ENCODE measurements around the gene ARHGAP31.
"Not testable (repeated sequence)": the region's sequence is repeated elsewhere in the genome, so short reads cannot be mapped to it uniquely, and the experiment has no call there.

The ARHGAP31 gene

GRCh38 chr3:119295816-119296726 is 1.9 kb downstream of the ARHGAP31 start:
- no peak for DNase-seq (ENCODE audit: low spot score)

- no peak for DNase-seq (ENCODE audit: low spot score)
Observed at GRCh38 chr3:119296727-119297122, 2.5 kb downstream of the ARHGAP31 start.

GRCh38 chr3:119297169-119297568 is 3.0 kb downstream of the ARHGAP31 start:
- no peak for DNase-seq (ENCODE audit: low spot score)

- DNase-seq (ENCODE audit: low spot score): no peak
Observed at GRCh38 chr3:119298565-119298941, 4.4 kb downstream of the ARHGAP31 start.

- DNase-seq (ENCODE audit: low spot score): no peak
Observed at GRCh38 chr3:119300991-119301391, 6.8 kb downstream of the ARHGAP31 start.

GRCh38 chr3:119301662-119302061 is 7.5 kb downstream of the ARHGAP31 start:
- peak; percentile 72 for DNase-seq (ENCODE audit: low spot score)

- no peak for DNase-seq (ENCODE audit: low spot score)
Observed at GRCh38 chr3:119302697-119303551, 8.7 kb downstream of the ARHGAP31 start.

- DNase-seq (ENCODE audit: low spot score): no peak
Observed at GRCh38 chr3:119304201-119304713, 10.1 kb downstream of the ARHGAP31 start.

- no peak for DNase-seq (ENCODE audit: low spot score)
Observed at GRCh38 chr3:119305286-119305685, 11.1 kb downstream of the ARHGAP31 start.

GRCh38 chr3:119306378-119306777 is 12.2 kb downstream of the ARHGAP31 start:
- DNase-seq (ENCODE audit: low spot score): not testable (repeated sequence)

GRCh38 chr3:119308355-119308754 is 14.2 kb downstream of the ARHGAP31 start:
- DNase-seq (ENCODE audit: low spot score): no peak

GRCh38 chr3:119309591-119309990 is 15.4 kb downstream of the ARHGAP31 start:
- no peak for DNase-seq (ENCODE audit: low spot score)

GRCh38 chr3:119310071-119310470 is 15.9 kb downstream of the ARHGAP31 start:
- no peak for DNase-seq (ENCODE audit: low spot score)

GRCh38 chr3:119311081-119311925 is 17.1 kb downstream of the ARHGAP31 start:
- peak; percentile 70 for DNase-seq (ENCODE audit: low spot score)

- DNase-seq (ENCODE audit: low spot score): no peak
Observed at GRCh38 chr3:119313461-119313860, 19.3 kb downstream of the ARHGAP31 start.

- DNase-seq (ENCODE audit: low spot score): no peak
Observed at GRCh38 chr3:119314821-119315220, 20.6 kb downstream of the ARHGAP31 start.

GRCh38 chr3:119315600-119316312 is 21.6 kb downstream of the ARHGAP31 start:
- no peak for DNase-seq (ENCODE audit: low spot score)

- no peak for DNase-seq (ENCODE audit: low spot score)
Observed at GRCh38 chr3:119316313-119316670, 22.1 kb downstream of the ARHGAP31 start.

- no peak for DNase-seq (ENCODE audit: low spot score)
Observed at GRCh38 chr3:119318876-119319275, 24.7 kb downstream of the ARHGAP31 start.

GRCh38 chr3:119319311-119319710 is 25.1 kb downstream of the ARHGAP31 start:
- DNase-seq (ENCODE audit: low spot score): no peak

GRCh38 chr3:119320785-119321184 is 26.6 kb downstream of the ARHGAP31 start:
- not testable (repeated sequence) for DNase-seq (ENCODE audit: low spot score)

Data from kidney capillary endothelial cell (primary cell).